A549 (cell line): ENCODE measurements around the gene LIPT2.

Experiments
- CTCF ChIP-seq: fragments of >200 bp; sonication (Bioruptor Twin); formaldehyde crosslinking; IDR thresholded peaks from 3 replicates; pipeline ENCODE4 v1.5.1; 2016
- EHMT2 ChIP-seq: fragments of 200-600 bp; sonication (generic); IDR thresholded peaks from 2 replicates; pipeline ENCODE4 v1.6.1; 2016; ENCODE audit warnings: antibody characterized with exemption, low read depth, mild to moderate bottlenecking, moderate library complexity
- ELK1 ChIP-seq: fragments of 150-350 bp; IDR thresholded peaks from 2 replicates; pipeline ENCODE4 v1.6.1; 2014; ENCODE audit warnings: low read depth, mild to moderate bottlenecking, low read length
- EP300 ChIP-seq, 2 experiments: fragments of >200 bp; sonication (Bioruptor Twin); formaldehyde crosslinking; IDR thresholded peaks; 2 replicates in 1 of 2; 3 replicates in 1 of 2; pipeline ENCODE4 v1.6.1; 2016 to 2017
- JUN ChIP-seq, 2 experiments: fragments of >200 bp; sonication (Bioruptor Twin); formaldehyde crosslinking; IDR thresholded peaks; 2 replicates in 1 of 2; 3 replicates in 1 of 2; pipeline ENCODE4 v1.6.1; 2016 to 2017
- KDM5A ChIP-seq: fragments of 200-600 bp; sonication (generic); IDR thresholded peaks from 2 replicates; pipeline ENCODE4 v1.6.1; 2016; ENCODE audit warnings: antibody characterized with exemption, mild to moderate bottlenecking
- MAX ChIP-seq: IDR thresholded peaks from 2 replicates; pipeline ENCODE4 v1.6.1; 2012
- MAZ ChIP-seq: fragments of 150-350 bp; IDR thresholded peaks from 2 replicates; pipeline ENCODE4 v1.6.1; 2014; ENCODE audit warnings: antibody characterized with exemption, low read depth, low read length, borderline replicate concordance
- POLR2A ChIP-seq: IDR thresholded peaks from 2 replicates; pipeline ENCODE4 v1.6.1; 2012; ENCODE audit warnings: mild to moderate bottlenecking, low read length

GRCh38 chr11:74474316-74474715 is 19.2 kb downstream of the LIPT2 start:
- TF ChIP-seq CTCF (no peak), ELK1 (no peak), KDM5A (no peak), EHMT2 (no peak), JUN (IDR thresholded peaks at IDR 0.05) (no peak), MAZ (no peak), POLR2A (no peak), MAX (no peak), EP300 (IDR thresholded peaks at IDR 0.05) (no peak)
